ENCODE data around the gene BLM.

Gene BLM

DNA sequence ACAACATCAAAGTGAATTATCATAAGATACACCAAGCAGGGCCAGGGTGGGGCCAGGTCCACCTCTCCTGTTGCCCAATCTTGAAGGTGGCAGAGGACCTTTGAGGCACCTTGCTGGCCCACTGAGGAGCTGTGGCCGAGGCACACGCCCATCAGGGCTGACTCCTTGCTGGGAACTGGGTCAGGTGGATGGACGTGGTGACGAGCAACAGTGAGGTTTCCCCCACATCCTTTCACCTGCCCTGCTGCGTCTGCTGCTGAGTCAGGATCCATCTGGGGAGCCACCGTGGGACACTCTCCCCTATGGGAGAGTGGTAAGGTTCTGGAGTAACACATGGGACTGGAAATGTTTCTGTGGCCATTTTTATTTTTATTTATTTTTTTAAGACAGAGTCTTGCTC is 134.0 kb downstream of the BLM start:
- DNase-seq (ENCODE audit: low read depth): no peak

DNA sequence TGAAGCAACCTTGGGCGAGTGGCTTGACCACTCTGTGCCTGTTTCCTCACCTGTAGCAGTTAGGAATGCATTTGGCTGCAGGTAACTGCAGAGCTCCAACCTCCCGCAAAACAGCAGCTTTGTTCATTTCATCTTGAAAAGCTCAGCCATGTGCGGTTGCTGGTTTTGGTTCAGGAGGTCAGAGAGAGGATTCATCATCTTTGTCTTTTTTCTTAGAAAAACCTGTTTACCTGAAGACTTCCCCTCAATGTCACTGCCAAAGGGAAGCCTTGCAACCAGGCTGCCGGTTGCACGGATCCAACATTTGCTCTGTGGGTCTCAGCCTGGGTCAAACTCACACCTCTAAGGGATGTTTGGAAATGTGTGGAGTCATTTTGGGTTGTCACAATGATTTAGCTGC is 134.8 kb downstream of the BLM start:
- DNase-seq (ENCODE audit: low read depth): no peak

DNA sequence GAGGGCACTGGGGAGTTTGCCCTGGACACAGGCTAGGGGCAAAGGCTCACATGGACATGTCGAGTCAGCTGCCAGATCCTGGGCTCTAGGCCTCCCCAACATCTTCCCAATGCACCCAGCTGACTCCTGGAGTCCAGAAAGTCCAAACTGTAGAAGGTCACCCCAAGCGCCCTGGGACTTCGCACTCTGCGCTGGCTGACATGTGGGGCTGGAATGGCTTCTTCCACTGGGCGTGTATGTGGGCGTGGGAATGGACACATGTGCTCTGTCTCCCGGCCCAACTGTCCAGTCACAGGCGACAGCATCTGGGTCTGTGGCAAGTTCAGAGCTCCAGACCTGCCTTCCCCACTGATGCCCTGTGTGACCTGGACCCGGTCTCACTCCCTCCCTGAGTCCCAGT is 138.0 kb downstream of the BLM start:
- no peak for DNase-seq (ENCODE audit: low read depth)

DNA sequence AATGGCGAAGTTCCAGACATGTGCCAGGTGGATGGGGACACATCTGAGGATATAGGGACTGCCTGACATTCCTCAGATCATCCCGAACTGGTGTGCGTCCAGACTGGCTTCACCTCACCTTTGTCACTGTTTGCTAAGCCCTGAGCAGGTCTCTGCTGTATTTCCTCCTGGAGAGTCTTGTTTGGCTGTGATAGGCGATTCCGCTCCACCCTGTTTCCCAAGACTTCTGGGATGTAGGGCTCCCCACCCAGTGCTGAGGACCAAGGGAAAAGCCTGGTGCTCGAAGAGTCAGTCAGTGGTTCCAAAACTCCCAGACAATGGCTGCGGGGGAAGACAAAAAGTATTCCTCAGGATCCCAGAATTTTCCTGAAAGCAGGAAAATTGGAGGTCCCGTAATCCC is 140.2 kb downstream of the BLM start:
- no peak for DNase-seq (ENCODE audit: low read depth)

GRCh38 chr15:90857883-90858443 is 140.8 kb downstream of the BLM start:
- no peak for DNase-seq (ENCODE audit: low read depth)

- DNase-seq (ENCODE audit: low read depth): no peak
Observed at GRCh38 chr15:90859234-90860131, 142.3 kb downstream of the BLM start.

DNA sequence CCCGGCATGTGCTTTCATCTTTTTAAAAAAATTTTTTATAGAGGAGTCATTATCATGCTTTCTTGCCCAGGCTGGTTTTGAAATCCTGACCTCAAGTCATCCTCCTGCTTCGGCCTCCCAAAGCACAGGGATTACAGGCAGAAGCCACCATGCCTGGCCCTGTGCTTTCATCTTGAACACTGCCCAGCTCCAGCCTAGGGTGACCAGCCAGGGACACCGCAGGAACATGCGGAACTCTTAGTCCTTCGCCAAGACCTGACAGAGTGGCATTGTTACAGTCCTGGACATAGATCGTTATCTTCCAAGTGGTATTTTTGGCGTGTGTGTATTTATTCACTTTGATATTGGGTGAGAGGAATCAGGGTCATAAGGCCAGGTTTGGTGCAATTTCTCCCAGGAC is 143.3 kb downstream of the BLM start:
- DNase-seq (ENCODE audit: low read depth): no peak

DNA sequence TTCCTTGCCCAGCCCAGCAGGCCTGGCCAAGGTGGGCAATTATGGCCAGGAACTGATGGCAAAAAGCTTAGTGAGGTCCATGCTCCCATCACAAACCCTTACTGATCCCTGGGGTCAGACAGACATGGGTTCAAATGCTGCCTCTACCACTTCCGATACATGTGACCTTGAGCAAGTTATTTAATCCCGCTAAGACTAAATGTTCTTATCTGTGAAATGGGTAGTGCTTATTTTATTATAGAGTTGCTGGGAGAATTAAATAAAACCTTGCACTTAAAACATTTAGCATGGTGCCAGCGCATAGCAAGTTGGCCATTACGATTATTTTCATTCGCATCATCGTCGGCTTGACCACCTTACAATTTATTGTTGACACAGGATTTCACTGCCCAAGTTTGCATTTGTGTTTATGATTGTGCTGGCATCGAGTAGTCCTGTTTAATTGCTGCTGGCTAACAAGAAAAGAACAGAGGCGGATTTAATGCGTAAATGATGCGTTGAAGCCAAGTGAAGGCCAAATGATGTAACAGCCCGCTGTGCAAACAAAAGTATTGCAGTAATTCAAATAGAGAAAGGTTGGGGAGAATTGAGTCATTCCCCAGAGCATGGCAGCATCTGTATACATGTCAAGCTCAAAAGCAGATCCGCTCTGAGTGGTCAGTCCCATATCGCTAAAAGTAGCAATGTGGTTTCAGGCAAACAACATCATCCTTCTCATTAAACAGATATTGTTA is 144.0 kb downstream of the BLM start:
- no peak for DNase-seq (ENCODE audit: low read depth)

DNA sequence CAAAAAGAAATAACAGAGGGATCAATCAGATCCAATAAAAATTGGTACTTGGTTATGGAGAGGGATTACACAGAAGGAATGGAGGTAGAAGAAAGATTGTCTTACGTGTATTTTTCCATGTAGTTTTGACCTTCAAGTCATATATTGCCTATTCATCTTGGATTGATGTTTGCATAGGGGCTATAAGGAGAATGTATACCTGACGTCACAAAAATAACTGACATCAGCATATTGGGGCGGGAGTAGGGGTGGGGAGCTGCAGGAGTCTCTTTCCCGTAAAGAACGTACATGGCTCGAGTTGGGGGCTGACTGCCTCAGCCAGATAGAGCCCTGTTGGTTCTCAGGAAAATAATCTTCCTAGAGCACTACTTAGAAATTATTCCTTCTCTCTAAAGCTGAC is 145.3 kb downstream of the BLM start:
- DNase-seq (ENCODE audit: low read depth): no peak

DNA sequence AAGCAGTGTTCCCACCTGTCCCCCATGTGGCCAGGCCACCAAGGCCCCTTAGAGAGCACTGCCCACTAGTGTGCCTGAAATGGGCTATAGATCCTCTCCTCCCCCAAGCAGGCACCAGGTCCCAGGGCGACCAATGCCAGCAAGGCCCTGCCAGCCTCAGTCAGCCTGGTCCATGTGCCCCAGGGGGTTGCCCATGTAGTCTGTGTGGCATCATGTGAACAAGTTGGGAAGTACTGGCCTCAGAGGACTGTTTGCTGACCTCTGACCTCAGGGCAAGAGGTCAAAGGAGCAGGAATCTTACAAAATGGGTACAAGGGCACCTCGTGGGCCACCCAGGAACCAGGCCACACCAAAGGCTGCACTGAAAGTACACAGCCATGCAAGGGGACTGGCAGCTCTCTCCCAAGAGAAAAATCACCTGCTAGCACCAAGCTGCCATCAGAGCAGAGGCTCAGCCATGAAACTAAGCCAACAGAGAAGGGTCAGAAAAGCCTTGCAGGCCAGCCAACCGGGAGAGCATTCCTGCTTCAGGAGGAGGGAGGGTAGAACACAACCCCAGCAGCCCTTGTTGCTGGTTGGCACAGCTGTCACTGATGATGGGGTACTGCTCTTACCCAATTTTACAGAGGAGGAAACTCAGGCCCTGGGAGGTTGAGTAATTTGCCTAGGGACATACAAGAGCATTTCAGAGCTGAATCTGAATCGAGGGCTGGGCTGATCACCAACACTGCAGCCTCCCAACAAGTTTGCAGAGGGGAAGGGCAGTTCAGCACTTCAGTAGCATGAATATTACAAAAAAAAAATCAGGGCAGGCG is 146.0 kb downstream of the BLM start:
- no peak for DNase-seq (ENCODE audit: low read depth)

GRCh38 chr15:90863987-90864386 is 146.8 kb downstream of the BLM start:
- DNase-seq (ENCODE audit: low read depth): no peak

GRCh38 chr15:90864507-90864906 is 147.4 kb downstream of the BLM start:
- no peak for DNase-seq (ENCODE audit: low read depth)

DNA sequence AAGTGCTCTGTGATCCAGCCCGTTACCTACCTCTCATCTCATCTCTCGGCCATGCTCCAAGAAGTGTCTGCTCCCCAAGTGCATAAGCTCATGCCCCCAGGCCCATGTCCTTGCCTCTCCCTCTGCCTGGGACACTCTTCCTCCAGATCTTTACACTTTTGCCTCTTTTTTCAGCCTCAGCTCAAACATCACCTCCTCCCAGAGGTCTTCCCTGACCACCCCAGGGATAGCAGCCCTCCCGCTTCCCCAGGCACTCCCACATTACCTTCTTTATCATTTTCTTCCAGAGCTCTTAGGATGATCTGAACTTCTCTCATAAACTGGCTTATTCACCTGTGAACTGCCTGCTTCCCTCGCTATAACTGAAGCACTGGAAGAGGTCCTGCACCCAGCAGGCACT is 148.6 kb downstream of the BLM start:
- DNase-seq (ENCODE audit: low read depth): no peak

Data from stimulated activated CD8-positive, alpha-beta memory T cell treated with anti-CD3 and anti-CD28 coated beads, Interleukin-15, amount 100 ng/mL, for 1 hour (primary cell).